ENCODE measurements around the gene LPCAT1.

- no peak for TF ChIP-seq POLR2A (IDR thresholded peaks at IDR 0.05)
- TF ChIP-seq POLR2AphosphoS5 (IDR thresholded peaks at IDR 0.05): no peak
- TF ChIP-seq CTCF (IDR thresholded peaks at IDR 0.05): no peak
Observed at GRCh38 chr5:1488882-1489680, 34.7 kb downstream of the LPCAT1 start.

Data from stomach (tissue), 4 donors.